Measurements from ENCODE around the gene AP4E1.

The AP4E1 gene

GRCh38 chr15:51004103-51004551 is 95.6 kb downstream of the AP4E1 start:
- no peak for TF ChIP-seq CTCF (IDR thresholded peaks at IDR 0.05; ENCODE audit: control insufficient read depth, insufficient read depth, low read depth, low read length, missing control alignments)
- H3K4me3 ChIP-seq (ENCODE audit: control insufficient read depth, low read depth, low read length), result no peak overlapping the region
- peak; percentile 18 for DNase-seq (ENCODE audit: low read depth)

- TF ChIP-seq CTCF (IDR thresholded peaks at IDR 0.05; ENCODE audit: control insufficient read depth, insufficient read depth, low read depth, low read length, missing control alignments), result no peak
- no peak for DNase-seq (ENCODE audit: low read depth)
- no peak overlapping the region for H3K4me3 ChIP-seq (ENCODE audit: control insufficient read depth, low read depth, low read length)
These were observed 98.0 kb downstream of the AP4E1 start for GRCh38 chr15:51006336-51006985.

- DNase-seq (ENCODE audit: low read depth), result no peak
- H3K4me3 ChIP-seq (ENCODE audit: control insufficient read depth, low read depth, low read length), result no peak overlapping the region
- TF ChIP-seq CTCF (IDR thresholded peaks at IDR 0.05; ENCODE audit: control insufficient read depth, insufficient read depth, low read depth, low read length, missing control alignments), result no peak
These were observed 98.7 kb downstream of the AP4E1 start for GRCh38 chr15:51007131-51007666.

GRCh38 chr15:51011212-51011611 is 102.7 kb downstream of the AP4E1 start:
- no peak for DNase-seq (ENCODE audit: low read depth)
- H3K4me3 ChIP-seq (ENCODE audit: control insufficient read depth, low read depth, low read length), result no peak overlapping the region
- no peak for TF ChIP-seq CTCF (IDR thresholded peaks at IDR 0.05; ENCODE audit: control insufficient read depth, insufficient read depth, low read depth, low read length, missing control alignments)

DNA sequence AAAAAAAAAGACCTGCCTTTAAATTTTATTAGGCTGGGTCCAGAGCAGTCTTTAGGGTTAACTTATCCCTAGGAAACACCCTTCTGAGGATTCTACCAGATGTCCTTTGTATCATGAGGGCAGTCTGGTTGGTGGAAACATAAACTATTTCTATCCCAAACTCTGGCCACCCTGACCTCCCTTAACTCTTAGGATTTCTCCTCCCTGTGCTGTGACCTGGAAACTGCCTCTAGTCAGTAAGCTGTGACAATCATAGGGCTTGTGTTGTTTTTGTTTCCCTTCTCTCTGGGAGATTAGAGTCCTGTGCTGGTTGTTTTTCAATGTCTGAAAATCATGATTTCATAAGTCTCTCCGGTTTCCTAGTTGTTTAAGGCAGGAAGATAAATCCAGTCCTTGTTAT is 108.1 kb downstream of the AP4E1 start:
- no peak for DNase-seq (ENCODE audit: low read depth)
- TF ChIP-seq CTCF (IDR thresholded peaks at IDR 0.05; ENCODE audit: control insufficient read depth, insufficient read depth, low read depth, low read length, missing control alignments), result no peak

GRCh38 chr15:51022206-51022605 is 113.7 kb downstream of the AP4E1 start:
- TF ChIP-seq CTCF (IDR thresholded peaks at IDR 0.05; ENCODE audit: control insufficient read depth, insufficient read depth, low read depth, low read length, missing control alignments), result no peak
- no peak for DNase-seq (ENCODE audit: low read depth)
- H3K4me3 ChIP-seq (ENCODE audit: control insufficient read depth, low read depth, low read length), result no peak overlapping the region

More for the DNA sequence above, 108.1 kb downstream of the AP4E1 start:
- H3K4me3 ChIP-seq (ENCODE audit: control insufficient read depth, low read depth, low read length), result no peak overlapping the region

All from AG09309 (cell line).